Transverse colon (tissue), 3 donors: ENCODE measurements around the gene ASH1L.
"Not testable (repeated sequence)": the region's sequence is repeated elsewhere in the genome, so short reads cannot be mapped to it uniquely, and the experiment has no call there.

Source experiments
- CTCF ChIP-seq, 5 experiments: fragments of 200-600 bp in 3 of 5; fragments of 450-650 bp in 2 of 5; sonication (generic) in 3 of 5; IDR thresholded peaks; 1 replicate in 2 of 5; 2 replicates in 3 of 5; pipeline ENCODE4 v1.5.1; 2016 to 2017; ENCODE audit warnings: antibody characterized with exemption in 5 of 5, inconsistent platforms in 3 of 5, mild to moderate bottlenecking in 2 of 5, moderate library complexity in 1 of 5
- EP300 ChIP-seq: sonication (generic); formaldehyde crosslinking; IDR thresholded peaks from one replicate; pipeline ENCODE4 v1.6.1; 2017; ENCODE audit warnings: antibody characterized with exemption, low read depth

GRCh38 chr1:155486952-155487351 is 75.7 kb downstream of the ASH1L start:
- TF ChIP-seq CTCF (IDR thresholded peaks at IDR 0.05); EP300: not testable (repeated sequence)
